GM18498 (cell line): ENCODE measurements around the gene CATSPERZ.
A peak's percentile ranks its signal among the peaks of the same experiment; 100 is the strongest.

Experiments
- ATAC-seq: cut with Tn5 transposase; IDR thresholded peaks from one replicate; pipeline ENCODE4 v1.9.1; 2021; ENCODE audit warnings: mild to moderate bottlenecking, moderate library complexity; ENCODE audit not compliant: unreplicated experiment

Gene CATSPERZ

GRCh38 chr11:64339286-64339685 lies 39.1 kb downstream of the CATSPERZ start:
- ATAC-seq, result no peak

DNA sequence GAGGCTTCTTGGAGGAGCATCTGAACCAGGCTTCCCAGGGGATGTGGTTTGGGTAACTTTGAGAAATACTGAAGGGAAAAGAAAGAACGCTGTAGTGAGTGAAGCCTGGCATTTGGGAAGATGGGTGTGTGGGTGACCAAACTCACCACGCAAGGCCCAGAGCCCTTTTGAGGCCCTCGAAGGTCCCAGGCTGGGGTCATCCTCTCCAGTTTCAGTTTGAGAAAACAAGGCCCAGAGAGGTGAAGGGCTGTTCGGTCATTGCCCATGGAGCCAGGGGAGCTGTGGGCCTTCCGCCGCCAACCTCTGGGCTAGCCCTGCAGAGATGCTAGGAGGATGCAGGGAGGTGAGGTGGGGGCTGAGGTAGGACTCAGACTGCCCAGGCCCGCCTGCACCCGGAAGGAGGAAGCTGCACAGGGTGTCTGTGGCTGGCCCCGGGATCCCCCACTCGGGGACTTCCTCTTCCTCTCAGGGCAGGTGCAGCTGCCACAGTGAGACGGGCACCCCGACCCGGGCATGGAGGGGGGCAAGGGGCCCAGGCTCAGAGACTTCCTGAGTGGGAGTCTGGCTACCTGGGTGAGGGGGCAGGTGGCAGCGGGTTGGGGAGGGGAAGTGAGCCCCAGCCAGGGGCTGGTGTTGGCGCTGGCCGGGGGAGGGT lies 39.7 kb downstream of the CATSPERZ start, which contains the start of gene CCDC88B:
Gene CCDC88B (plus strand): TSS at position 451 of the 655 bp plus-strand sequence. CDS start 63 bp downstream, at position 514.
- peak; percentile 58 for ATAC-seq

GRCh38 chr11:64340671-64341335 lies 40.6 kb downstream of the CATSPERZ start:
- ATAC-seq, result no peak

GRCh38 chr11:64341429-64341828 lies 41.3 kb downstream of the CATSPERZ start:
- ATAC-seq, result no peak

DNA sequence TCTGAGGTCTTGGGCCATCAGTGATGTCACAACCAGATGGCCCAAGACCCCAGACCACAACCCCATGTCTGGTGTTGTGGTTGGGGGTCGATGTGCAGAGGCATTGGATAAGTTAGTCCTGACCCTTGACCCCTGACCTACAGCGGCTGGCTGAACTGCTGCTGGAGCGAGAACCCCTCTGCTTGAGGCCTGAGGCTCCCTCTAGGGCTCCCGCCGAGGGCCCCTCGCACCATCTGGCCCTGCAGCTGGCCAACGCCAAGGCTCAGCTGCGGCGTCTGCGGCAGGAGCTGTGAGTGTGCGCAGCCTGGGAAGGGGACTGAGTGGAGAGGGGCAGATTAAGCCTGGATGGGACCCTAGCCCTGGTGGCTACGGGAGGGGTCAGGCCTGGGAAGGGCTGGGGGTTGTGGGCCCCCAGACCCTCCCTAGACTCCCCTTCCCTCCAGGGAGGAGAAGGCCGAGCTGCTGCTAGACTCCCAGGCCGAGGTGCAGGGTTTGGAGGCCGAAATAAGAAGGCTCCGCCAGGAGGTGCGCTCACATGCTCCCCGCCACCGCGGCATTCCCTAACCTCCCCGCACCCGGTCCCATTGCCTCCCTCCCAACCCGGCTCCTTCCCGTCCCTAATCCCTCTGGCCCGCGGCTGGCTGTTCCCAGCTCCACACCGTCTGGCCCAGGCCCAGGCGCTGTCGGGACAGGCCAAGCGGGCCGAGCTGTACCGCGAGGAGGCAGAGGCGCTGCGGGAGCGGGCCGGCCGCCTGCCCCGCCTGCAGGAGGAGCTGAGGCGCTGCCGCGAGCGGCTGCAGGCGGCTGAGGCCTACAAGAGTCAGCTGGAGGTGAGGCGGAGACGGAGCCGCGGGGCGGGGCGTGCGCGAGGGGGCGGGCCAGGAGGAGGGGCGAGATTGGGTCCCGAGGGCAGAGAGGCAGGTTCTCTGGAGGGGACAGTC lies 42.0 kb downstream of the CATSPERZ start:
- ATAC-seq, result no peak

DNA sequence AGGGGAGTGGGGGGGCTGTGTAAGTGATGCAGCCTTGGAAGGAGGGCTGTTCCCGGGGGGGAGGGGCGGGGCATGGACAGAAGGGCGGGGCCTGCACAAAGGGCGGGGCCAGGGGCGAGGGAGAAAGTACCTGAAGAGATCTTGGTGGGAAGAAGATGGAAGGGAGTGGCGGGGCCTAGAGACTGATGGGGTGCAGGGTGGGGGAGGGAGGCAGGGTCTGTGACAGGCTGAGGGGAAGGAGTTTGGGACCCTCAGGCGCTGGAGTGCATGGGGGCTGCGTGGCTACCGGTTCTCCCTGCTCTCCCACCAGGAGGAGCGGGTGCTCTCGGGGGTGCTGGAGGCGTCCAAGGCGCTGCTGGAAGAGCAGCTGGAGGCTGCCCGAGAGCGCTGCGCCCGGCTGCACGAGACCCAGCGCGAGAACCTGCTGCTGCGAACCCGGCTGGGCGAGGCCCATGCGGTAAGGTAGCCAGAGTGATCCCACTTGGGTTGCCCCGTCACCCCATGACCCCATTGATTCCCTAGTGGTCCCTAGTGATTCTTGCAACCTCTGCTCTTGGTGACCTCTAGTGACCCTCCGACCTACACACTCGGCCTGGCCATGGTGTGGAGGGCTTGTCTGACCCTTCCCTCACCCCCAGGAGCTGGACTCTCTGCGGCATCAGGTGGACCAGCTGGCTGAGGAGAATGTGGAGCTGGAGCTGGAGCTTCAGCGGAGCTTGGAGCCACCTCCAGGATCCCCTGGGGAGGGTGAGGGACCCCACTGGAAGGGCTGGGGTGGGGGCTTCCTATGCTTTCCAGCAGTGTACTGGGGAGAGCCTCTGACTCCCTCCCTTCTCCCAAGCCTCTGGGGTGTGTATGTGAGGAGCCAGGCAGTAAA lies 42.9 kb downstream of the CATSPERZ start:
- no peak for ATAC-seq

DNA sequence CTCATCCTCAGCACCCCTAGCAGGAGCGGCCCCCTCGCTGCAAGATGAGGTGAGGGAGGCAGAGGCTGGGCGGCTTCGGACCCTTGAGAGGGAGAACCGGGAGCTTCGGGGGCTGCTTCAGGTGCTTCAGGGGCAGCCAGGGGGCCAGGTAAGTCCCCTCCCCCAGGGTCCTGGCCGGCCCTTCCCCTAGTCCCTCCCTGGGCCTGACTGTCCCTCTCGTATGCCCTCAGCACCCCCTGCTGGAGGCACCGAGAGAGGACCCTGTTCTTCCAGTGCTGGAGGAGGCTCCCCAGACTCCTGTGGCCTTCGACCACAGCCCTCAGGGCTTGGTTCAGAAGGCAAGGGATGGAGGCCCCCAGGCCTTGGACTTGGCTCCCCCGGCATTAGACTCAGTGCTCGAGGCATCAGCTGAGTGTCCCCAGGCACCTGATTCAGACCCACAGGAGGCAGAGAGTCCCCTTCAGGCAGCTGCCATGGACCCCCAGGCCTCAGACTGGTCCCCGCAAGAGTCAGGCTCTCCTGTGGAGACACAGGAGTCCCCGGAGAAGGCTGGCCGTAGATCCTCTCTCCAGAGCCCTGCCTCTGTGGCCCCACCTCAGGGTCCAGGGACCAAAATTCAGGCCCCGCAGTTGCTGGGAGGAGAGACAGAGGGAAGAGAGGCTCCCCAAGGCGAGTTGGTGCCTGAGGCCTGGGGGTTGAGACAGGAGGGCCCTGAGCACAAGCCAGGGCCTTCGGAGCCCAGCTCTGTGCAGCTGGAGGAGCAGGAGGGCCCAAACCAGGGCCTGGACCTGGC lies 43.8 kb downstream of the CATSPERZ start:
- no peak for ATAC-seq

- no peak for ATAC-seq
These were observed 44.6 kb downstream of the CATSPERZ start for GRCh38 chr11:64344787-64345186.

DNA sequence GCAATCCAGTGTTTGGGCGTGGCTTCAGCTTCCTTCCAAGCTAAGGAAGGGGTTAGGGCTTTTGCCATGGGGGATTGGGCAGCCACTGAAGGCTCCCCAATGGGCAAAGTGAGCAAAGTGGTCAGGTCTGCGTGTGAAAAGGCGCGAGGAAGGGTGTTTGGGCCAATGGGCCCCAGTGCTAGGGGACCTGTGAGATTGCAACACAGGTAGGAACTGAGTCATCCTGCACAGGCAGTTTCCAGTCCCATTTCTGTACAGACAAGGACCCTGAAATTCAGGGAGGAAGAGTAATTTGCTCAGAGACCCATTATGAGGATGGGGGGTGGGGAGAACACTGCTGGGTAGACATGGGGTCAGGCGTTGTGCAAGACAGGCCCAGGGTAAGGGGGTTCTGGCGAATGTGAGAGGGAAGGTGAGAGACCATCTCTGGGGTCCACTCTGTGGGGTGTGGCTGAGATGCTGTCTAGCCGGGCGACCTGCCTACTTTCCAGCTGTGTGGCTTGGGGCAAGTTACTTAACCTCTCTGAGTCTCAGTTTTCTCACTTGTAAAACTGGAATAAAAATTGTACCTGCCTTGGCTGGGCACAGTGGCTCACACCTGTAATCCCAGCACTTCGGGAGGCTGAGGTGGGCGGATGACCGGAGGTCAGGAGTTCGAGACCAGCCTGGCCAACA lies 47.2 kb downstream of the CATSPERZ start:
- ATAC-seq, result no peak

DNA sequence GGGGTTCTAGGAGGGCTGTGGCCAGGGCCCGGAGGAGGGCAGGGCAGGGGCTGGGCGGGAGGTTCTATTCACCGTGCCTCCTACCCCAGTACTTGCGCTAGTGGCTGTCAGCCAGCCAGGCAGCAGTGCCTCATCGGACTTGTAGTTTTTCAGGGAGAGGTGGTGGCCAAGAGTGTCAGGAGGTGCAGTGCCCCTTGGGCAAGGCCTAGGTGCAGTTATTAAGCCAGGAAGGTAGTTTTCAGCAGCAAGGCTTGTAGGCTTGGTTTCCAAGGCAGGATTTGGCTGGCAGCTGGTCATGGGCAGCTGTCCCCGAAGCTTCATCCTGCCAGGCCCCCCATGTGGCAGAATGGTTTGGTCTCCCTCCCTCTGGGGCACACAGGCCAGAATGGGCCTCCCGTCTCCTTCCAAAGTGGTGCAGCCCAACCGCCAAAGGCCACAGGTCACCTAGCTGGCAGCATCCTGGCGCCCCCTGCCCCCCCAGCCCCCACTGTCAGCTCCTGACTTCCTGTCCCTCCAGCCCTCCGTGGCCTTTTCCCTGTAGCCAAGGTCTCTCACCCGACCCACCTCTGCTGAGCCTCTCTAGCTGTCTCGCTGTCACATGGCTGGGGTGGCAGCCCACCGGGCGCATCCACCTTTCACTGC lies 48.3 kb downstream of the CATSPERZ start:
- ATAC-seq, result no peak

GRCh38 chr11:64349025-64349387 lies 48.8 kb downstream of the CATSPERZ start:
- ATAC-seq, result no peak

DNA sequence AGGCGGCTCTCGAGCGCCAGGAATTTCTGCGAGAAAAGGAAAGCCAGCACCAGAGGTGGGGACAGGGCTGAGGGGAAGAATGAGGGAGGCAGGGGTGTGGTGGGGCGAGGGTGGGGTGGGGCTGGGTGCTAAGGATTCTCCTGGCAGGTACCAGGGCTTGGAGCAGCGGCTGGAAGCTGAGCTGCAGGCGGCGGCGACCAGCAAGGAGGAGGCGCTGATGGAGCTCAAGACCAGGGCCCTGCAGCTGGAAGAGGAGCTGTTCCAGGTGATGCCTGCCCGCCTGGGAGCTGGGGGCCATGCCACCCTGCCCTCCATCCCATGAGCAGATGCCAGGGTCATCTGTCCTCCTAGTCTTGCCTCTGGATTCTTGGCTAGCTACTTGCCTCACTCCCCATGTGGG lies 49.2 kb downstream of the CATSPERZ start:
- ATAC-seq, result no peak

DNA sequence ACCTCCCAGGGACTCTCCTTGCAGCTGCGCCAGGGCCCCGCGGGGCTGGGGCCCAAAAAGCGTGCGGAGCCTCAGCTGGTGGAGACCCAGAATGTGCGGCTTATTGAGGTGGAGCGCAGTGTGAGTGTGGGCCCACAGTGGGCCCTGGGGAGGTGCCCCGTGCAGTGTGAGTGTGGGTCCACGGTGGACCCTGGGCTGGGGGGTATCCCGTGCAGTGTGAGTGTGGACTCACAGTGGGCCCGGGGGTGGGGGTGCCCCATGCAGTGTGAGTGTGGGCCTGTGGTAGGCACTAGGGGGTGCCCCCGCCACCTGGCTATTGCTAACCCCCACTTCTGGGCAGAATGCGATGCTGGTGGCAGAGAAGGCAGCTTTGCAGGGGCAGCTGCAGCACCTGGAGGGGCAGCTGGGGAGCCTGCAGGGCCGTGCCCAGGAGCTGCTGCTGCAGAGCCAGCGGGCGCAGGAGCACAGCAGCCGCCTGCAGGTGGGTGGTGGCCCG lies 51.0 kb downstream of the CATSPERZ start:
- ATAC-seq, result no peak

DNA sequence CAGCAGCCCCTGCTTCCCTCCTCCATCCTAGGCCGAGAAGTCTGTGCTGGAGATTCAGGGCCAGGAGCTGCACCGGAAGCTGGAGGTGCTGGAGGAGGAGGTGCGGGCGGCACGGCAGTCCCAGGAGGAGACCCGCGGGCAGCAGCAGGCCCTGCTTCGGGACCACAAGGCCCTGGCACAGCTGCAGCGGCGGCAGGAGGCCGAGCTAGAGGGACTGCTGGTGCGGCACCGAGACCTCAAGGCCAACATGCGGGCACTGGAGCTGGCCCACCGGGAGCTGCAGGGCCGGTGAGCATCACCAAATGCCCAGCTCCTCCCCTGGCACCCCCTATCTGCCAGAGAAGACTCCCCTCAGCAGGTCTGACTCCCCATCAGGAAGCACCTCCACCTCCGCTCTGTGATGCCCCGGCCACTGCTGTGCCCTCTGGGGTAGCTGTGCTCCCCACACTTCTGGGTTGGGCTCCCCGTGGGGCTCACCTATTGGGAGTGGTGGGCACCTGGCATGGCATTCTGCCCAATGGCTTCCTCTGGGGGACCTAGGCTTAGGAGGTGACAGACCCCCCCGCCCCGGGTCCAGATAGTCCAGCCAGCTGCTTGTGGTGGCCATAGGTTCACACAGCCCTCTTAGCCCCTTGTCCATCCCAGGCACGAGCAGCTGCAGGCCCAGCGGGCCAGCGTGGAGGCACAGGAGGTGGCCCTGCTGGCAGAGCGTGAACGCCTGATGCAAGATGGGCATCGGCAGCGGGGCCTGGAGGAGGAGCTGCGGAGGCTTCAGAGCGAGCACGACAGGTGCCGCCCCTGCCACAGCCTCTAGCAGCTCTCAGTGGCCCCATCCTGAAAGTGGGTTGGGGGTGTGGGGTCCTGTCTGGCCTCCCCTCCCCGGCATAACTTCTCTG lies 52.2 kb downstream of the CATSPERZ start:
- ATAC-seq, result no peak

DNA sequence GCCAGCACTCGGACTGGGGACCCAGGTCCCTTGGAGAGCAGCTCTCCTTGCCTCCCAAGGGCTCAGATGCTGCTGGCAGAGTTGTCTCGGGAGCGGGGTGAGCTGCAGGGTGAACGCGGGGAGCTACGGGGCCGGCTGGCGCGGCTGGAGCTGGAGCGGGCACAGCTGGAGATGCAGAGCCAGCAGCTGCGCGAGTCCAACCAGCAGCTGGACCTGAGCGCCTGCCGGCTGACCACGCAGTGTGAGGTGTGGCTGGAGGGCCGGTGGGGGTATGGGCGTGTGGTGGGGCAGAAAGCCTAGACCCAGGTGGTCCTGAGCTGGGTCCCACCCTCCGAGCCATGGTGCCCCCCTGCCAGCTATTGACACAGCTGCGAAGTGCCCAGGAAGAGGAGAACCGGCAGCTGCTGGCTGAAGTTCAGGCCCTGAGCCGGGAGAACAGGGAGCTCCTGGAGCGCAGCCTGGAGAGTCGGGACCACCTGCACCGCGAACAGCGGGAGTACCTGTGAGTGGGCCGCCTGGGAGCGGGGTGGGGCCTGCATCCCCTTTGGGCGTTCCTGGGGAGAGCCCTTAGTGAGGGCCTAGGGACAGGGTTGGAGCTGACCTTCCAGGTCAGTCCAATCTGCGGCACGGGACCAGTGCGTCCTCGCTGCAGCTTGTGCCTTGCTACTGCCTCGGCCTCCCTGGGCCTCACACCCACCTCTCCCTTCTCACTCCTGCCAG lies 53.0 kb downstream of the CATSPERZ start:
- ATAC-seq, result no peak

GRCh38 chr11:64353715-64354506 lies 53.8 kb downstream of the CATSPERZ start:
- no peak for ATAC-seq
